HG03280 (cell line): Measurements from ENCODE around the gene CACNB2.

Experiments
- ATAC-seq: cut with Tn5 transposase; IDR thresholded peaks from one replicate; pipeline ENCODE4 v1.9.1; 2021; ENCODE audit warnings: mild to moderate bottlenecking, moderate library complexity; ENCODE audit not compliant: unreplicated experiment

Gene CACNB2

DNA sequence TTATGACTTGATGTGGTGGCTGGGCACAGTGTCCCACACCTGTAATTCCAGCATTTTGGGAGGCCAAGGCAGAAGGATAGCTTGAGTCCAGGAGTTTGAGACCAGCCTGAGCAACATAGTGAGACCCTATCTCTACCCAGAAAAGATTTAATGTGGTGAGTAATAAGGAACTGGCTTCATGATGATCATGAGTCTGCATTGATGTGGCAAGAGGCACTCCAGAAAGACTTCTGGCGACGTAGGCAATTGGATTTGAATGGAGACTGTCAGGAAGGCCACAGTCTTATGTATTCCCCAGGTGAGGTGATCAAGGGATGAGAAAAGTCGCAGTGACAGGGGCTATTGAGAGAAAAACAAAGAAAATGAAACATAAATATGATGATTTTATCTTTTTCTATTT lies 138.0 kb downstream of the CACNB2 start:
- ATAC-seq, result no peak

DNA sequence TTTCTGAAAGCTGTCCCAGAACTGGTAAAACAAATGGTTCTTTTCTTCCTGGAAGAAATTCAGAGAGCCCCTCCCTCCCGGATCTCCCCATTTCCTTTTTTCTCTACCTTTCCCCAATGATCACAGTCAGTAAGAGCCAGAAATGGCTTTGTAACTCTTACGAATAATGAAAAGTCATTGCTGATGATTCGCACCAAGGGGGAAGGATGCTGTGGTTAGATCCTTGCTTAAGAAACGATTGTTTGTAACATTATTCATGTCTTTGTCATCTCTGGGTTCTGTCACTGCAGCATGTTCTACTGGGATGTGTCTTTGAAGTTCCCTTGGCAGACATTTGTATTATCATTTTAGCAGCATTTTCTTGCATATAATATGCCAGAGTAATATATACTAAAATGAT lies 138.9 kb downstream of the CACNB2 start:
- no peak for ATAC-seq

DNA sequence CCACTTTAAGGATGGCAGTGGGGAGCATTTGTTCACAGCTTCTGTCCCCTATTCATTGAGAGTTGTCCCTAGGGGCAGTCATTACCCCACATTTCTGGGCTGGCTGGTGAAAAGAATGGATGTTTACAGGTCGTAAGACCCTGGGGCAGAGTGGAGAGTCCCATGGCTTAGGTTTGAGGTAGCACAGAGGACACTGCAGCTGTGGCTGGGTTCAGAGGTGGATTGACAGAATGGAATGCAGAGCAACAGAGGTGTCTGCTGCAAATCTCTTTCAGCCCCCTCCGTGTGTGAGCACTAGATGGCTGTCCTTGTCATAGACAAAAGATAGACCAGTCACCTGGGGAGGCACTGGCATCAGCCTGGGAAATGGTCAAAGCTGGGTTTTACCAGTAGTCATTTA lies 141.9 kb downstream of the CACNB2 start:
- no peak for ATAC-seq

DNA sequence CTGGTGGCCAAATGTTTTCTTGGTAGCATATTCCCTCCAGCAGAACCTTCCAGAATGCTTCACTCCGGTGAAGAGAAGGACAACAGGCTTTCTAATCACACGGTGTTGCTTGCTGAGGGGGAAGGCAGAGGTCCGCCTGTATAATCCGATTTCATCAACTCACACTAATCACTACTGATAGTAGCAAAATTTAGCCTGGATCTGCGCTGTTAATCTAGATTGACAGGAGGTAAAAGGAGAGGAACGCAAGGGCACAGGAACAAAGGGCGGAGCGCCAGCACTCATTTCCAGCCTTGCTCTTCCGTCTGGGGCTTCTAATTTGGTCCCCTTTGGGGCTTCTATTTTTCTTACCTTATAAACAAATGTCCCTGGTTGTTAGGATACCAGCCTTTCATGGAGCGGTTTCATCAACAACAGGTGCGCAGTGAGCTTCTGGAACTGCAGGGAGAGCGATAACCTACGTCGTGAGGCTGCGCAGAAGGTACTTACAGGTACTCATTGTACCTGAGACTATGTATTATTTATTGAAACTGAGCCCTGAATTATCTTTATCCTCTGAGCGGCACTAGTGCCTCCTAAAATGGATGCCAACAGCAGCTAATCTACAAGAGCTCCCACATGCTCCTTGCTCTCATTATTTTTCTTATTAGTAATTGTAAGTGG lies 150.6 kb downstream of the CACNB2 start:
- no peak for ATAC-seq

DNA sequence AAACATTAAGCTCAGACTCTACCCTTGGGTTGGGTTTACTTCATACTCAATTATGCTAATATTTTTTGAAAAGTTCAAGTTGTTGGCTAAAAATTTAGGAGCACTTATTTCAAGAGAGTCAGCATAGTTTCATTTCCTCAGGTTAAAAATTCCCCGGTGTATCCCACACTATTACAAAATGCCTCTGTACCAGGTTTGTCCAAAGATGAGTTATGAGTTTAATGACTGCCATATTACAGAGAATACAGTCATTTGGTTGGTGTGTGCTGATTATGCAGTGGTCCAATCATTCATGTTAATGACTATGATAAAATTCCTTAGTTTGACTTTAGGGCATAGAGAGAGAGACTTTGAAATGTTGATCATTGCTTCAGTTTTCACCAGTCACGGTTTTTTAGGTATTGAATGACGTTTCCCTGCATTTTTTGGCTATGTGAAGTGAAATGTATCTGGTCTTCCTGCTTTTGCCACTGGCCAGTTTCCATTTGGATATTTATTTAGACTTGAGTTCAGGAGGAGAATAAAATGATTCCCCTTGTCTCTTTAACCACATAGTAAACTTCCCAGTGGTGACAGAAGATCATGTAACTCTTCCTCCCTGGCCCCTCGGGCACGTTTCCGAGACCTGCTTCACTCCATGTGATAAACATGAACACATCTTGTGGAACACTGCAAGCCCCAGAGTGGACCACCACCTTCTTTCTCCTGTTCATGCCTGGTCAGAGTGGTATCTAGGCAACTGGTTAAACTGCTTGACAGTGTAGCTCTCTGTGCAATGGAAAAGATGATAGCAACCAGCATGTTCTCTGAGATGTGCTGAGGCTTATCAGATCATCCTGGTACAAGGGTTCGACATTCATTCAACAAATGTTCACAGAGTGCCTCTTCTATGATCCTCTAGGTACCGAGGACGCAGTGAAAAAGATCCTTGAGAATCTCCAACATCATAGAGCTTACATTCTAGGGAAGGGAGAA lies 153.6 kb downstream of the CACNB2 start:
- ATAC-seq, result no peak

DNA sequence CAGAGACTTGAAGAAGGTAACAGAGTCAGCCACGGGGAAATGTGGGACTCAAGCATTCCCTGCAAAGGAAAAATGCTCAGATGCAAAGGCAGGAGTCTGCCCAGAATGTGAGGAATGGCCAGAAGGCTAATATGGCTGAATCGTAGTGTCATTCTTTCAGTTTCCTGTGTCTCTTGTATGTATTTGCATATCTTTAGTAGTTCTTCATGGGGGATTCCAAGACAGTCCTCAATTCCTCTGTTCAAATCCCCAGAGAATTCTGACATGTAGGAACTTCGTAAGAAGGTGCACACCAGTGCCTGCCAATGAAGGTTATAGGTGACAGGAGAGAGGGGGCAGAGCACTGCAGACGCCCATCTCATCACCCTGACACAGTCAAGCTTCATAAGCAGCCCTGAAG lies 154.4 kb downstream of the CACNB2 start:
- no peak for ATAC-seq

DNA sequence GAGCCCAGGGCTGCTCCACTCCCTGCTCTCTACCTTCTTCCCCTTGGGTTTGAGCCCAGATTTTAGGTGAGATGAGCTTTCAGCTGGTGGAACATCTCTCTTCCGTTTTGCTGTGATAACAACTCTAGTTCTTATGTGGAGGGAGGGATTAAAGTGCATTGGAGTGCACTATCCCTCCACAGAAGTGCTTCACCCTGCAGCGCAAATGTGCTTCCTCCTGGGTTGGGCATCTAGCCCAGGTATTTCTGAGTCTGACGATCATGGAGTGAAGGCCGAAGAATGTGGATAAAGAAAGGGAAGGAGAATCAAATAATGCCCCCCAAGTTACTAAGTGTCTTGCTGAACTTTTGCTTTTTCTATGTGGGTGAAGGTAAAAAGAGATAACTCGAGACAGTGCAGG lies 157.4 kb downstream of the CACNB2 start:
- no peak for ATAC-seq

DNA sequence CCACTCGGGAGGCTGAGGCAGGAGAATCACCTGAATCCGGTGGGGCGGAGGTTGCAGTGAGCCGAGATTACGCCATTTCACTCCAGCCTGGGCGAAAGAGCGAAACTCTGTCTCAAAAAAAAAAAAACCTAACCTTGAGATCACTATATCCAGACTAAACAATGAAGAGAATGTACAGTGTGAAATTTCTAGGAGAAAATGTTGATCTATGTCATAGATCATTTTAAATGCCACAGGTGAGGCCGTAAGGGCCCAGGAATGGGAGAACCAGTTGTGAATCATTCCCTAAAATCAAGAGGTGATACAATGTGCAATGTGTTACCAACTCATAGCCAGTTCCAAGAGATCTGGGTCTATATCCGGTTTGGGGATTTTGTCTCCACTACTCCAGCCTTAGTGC lies 158.0 kb downstream of the CACNB2 start:
- ATAC-seq, result no peak

DNA sequence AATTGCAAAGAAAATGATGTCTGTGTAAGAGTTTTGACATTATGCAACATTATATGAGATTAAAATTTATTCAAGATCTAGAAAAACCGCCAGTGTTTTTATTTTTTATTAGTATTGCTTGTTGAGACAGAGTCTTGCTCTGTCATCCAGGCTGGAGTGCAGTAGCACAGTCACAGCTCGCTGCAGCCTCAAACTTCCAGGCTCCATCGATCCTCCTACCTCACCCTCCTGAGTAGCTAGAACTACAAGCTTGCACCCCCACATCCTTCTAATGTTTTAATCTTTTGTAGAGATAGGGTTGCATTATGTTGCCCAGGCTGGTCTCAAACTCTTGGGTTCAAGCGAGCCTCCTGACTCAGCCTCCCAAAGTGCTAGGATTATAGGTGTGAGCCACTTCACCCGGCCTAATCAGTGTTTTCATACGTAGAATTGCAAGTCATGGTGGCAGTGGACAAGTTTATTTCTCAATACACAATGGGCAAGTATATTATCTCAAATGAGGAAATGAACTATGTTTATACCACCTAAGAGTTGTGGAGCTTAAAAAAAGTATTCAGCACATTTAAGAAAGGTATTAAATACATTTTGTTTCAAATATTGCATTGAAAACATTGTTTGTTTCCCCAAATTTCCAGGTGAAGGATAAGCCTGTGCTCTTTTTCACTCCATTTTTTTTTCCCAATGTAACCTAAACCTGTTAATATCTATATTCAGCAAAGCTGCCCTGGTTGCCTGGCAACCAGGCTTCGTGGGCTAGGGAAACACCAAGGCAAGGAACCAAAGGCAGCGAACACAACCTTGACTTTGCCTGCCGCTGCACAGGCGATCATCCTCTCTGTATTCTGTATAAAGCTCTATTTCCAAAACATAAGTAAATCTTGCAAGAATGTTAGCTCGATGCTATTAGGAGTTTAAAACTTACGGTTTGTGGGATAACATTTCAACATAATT lies 163.9 kb downstream of the CACNB2 start:
- no peak for ATAC-seq

DNA sequence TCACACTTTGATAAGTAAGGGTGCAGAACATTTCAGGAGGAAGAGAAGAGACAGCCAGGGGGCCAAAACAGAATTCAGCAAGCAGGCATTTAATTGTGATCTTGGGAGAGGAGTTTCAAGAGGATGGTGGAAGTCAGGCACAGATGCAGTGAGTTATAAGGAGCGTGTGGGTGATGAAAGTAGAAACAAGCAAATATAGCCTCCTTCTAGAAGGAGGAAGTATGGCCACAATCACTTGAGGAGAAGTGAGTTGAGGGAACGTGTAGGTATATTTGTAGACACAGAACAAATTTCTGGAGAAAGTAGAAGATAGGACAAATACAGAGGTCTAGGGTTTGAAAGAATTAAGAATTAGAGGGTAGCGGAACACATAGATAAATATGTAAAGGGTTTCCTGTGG lies 165.8 kb downstream of the CACNB2 start:
- no peak for ATAC-seq

DNA sequence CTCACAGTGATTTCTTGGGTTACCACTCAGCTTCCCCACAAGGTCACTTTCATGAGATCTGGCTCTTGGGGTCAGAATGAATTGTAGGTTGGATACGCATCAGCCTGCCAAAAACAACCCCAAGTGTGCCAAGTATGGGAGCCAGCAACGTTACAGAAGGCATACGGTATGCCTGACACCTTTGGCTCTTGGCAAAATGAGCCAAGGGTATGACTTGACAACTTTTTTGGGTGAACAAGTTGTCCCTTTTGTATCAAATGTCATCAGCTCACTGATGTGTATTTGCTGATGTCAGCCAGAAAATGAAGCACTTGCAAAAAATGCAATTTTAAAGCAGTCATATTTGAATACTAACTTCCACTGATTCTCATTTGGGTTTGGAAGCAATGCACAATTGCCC lies 168.4 kb downstream of the CACNB2 start:
- no peak for ATAC-seq

DNA sequence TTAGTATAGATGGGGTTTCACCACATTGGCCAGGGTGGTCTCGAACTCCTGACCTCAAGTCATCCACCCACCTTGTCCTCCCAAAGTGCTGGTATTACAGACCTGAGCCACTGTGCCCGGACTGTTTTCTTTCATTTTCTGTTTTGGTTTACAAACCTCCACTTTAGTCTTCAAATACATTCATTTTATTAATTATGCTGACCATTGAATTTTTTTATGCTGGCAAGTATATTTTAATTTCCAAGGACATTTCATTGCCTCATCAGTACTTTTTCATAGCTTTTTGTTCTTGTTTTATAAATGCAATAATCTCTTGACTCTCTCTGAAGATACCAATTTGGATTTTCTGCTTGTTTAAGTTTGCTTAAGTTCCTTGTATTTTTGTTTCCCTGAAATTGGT lies 170.5 kb downstream of the CACNB2 start:
- ATAC-seq, result no peak

DNA sequence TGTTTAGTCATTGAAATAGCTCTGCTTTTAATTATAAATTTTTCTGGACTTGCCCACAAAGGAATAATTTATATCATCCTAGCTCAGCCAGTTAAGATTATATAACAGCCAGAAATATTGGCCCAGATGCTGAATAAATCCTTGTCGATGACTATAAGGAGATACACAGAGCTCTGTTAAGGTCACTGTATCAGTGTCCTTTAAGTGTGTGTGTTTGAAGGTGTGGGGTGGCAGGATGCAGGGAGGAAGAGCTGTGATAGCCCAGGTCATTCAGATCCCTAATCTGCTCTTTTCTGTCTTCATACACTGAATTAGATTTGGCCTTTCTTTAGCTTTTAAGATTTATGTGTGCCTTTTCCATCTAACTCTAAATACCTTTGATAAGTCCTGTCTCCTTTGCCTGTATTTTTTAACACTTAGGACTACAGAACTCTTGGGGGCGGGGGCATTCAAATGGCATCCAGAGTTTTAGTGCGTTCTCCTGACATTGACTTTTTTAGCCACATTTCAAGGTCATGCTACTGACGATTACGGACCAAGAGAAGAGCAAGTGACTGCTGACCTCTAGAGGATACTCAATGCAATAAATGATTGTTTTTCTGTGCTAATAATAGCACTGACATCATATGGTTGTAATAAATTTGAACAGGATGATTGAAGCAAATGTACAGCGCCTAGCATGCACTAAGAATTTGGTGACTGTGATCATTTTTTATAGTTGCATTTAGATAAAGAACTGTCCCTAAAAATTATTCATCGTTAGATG lies 172.3 kb downstream of the CACNB2 start:
- peak; percentile 83 for ATAC-seq

DNA sequence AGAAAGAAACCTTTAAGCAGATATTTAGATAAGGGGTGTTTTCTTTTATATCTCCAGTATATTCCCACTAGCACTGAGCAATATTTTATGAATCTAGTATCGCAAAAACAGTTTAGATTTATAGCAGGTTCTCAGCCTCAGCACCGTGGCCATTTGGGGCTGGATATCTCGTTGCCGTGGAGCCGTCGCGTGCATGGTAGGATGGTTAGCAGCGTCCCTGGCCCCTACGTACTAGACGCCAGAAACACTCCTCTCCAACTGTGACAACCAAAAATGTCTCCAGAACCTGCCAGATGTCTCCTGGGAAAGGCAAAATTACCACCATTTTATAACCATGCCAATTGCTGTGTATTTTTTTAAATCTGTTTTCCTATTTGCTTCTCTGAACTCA lies 172.9 kb downstream of the CACNB2 start:
- no peak for ATAC-seq

DNA sequence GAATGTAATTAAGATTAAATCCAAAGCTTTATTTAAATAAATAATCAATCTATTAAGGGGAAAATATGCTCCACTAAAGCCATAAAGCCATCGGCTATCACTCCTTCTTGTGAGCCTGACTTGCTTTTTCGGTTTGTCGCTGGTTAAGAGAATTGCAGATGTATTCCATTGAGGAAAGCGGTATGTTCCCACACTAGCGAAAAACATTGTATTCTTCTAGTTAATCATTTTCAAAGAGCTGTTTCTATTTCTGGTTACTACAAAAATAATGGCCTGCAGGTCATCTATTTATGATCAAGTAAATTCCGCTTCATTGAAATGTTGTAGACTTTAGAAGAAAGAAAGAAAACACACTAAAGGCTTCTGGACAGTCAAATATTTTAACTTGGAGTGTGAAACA lies 173.4 kb downstream of the CACNB2 start:
- no peak for ATAC-seq

DNA sequence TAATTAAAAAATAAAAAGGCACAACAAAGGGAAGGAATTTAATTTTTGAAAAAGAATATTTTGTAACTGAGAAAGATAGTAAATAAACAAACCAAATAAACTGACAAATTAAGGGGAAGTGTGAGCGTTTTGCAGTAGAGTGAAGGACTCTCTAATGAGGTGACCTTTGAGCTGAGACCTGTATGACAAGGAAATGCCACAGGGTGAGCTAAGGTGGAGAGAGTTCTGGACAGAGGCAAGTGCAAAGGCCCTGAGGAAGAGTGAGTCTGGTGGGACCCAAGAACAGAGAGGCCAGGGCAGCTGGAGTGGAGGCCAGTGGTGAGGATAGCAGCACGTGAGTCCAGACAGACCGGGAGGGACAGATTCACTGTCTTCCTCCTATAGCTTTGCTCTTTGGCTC lies 179.4 kb downstream of the CACNB2 start:
- ATAC-seq, result no peak

DNA sequence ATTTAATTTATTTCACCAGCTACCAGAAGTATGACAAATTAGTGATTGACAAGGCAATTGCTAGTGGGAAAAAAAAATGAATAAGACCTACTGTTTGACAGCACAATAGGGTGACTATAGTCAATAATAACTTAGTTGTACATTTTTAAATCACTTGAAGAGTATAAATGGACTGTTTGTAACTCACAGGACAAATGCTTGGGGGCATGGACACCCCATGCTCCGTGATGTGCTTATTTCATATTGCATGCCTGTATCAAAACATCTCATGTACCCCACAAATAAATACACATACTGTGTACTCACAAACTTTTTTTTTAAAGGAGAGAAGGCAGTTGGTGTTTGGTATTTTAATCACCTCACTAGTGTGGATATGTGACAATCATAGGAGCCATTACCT lies 181.1 kb downstream of the CACNB2 start:
- ATAC-seq, result no peak

DNA sequence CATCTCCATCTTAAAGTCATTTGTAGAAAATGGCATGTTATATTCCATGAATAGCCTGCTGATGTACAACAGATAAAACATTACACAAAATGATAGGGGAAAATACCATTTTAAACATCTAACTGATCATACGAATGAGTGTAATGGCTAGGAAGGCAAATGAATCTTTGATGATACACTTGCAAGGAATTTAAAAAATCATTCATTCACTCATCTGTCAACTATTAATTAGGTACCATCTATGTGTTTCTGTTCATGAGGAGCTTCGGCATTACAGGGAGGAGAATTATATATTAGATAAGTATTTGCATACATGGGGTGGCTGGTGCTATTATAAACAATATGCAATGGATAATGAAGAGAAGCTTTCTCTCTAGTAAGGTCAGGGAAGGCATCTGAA lies 183.7 kb downstream of the CACNB2 start:
- no peak for ATAC-seq

DNA sequence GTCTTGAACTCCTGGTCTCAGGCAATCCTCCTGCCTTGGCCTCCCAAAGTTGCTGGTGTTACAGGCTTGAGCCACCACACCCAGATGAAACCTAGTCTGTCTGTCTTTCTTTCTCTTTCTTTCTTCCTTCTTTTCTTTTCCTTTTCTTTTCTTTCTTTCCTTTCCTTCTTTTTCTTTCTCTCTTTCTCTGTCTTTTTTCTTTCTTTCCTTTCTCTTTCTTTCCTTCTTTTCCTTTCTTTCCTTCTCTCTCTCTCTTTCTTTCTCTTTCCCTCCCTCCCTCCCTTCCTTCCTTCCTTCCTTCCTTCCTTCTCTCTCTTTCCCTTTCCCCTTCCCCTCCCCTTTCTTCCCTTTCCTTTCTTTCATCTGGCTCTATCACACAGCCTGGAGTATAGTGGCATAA lies 185.2 kb downstream of the CACNB2 start:
- no peak for ATAC-seq

DNA sequence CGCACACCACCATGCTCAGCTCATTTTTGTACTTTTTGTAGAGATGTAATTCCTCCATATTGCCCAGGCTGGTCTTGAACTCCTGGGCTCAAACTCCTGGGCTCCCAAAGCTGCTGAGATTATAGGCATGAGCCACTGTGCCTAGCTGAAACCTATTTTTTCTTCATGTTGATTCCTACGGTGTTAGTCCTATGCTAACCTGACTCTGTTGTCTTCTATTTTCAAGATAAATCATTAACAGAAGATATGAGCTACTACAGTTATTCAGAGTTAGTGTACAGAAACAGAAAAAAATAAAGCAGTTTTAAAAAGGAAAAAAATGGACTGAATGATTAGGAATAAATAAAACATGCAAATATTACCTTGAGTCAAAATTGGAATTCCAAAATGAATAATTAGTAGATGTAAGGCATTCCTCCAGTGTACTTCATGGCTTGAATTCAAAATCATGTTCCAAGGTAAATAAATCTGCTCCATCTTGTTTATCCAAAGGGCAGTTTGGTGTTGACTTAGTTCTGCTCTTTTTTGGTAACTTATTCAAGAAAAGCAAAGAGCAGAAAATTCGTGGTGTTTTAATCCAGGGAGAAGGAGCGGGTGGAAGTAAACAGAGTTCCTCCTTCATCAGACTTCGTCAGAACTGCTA lies 185.8 kb downstream of the CACNB2 start:
- ATAC-seq, result no peak
